HG03066 (cell line): ENCODE results near the gene DCST1.

Source experiments
- ATAC-seq: cut with Tn5 transposase; IDR thresholded peaks from one replicate; pipeline ENCODE4 v1.9.1; 2021; ENCODE audit warnings: low read depth; ENCODE audit not compliant: unreplicated experiment

The DCST1 gene

DNA sequence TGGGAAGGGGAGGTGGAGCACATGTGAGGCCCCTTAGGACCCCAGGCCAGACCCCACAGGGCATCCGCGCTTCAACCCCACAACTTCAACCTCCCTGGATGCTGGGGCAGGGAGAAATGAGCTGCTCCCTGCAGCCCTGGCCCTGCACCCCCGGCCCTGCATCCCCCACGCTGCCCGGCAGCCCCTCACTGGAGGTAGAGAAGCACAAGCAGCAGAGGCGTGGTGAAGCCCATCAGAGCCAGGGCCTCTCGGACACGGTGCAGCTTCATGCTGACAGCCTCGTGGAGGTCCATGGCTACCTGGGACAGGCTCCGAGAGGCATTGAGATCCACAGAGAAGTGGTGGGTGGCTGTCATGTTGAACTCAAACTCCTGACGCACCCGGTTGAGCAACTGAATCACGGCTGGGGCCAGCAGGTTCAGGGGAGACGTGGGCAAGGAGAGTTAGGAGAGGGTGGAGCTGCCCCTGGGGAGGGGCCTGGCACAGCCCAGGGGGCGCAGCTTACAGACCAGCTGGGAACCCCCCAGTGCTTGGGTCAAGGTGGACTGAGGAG lies 3.3 kb upstream of the DCST1 start:
- no peak for ATAC-seq

DNA sequence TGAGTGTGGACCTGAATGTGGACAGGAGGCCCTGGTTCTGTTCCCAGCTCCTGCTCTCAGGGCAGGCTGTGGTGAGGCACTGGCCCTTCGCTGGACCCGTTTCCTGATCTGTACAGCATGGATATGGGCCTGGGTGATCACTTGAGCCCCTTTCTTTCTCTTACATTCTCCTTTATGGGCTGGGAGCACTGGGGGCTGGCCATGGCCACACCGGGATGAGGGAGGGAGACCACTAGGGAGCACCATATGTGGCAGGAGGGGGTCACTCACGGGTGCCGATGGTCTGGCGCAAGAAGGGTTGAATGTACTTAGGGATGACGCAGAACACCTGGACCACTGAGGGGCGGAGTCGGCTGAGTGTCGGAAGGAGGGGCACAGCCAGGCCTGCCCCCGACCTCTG lies 2.7 kb upstream of the DCST1 start:
- ATAC-seq, result no peak

GRCh38 chr1:155032886-155033285 lies 738 bp upstream of the DCST1 start:
- no peak for ATAC-seq

DNA sequence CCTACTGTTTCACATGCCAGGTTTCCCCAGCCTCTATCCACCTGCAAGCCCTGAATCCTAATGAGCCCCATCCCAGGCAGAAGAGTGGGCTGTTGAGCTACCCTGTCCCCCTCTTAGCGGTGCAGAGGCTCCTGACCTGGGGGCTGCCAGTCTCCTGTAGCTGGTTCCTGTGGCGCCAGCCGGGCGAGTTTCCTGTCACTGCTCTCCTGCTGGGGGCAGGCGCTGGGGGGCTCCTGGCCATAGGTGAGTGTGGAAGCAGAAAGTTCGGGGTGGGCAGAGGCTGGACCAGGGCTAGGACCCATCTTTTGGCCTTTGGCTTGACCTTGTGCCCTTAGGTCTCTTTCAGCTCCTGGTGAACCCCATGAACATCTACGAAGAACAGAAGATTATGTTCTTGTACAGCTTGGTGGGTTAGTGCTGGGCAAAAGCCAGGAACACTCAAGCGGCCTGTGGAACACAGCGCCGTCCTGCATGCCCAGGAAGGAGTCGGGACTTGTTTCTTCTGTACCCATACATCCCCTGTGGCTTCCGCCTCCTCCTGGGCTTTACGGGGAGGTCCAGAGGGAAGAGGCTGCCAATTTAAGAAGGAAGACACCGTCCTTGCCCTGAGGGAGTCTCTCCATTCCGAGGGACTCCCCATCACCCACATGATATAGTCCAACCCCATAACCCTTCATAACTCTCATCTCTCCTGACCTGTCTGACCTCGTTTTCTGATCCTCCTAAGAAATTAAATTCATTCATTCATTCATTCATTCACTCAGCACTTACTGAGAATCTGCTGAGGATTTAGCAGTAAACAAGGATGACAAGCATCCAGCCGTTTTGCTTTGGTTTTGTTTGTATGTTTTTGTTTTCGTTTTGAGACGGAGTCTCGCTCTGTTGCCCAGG lies 939 bp downstream of the DCST1 start:
- no peak for ATAC-seq

GRCh38 chr1:155035936-155036335 lies 2.3 kb downstream of the DCST1 start:
- ATAC-seq, result no peak

GRCh38 chr1:155037043-155037442 lies 3.4 kb downstream of the DCST1 start:
- ATAC-seq, result no peak

GRCh38 chr1:155037851-155038441 lies 4.3 kb downstream of the DCST1 start:
- no peak for ATAC-seq

- no peak for ATAC-seq
Measured at GRCh38 chr1:155038602-155039307, 5.1 kb downstream of the DCST1 start.

DNA sequence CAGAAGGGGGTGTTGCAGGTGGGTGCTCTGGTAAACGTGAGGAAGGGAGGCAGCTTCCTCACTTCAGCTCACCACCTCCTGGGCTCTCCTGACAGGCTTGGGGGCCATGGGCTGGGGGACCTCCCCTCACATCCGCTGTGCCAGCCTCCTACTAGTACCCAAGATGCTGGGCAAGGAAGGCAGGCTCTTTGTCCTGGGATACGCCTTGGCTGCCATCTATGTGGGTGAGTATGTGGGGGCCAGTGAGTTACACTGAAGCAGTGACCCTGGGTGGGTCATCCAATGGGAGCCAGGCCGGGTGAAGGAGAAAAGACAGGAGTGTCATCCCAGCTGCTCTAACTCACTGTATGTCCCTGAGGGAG lies 5.7 kb downstream of the DCST1 start:
- ATAC-seq, result no peak

DNA sequence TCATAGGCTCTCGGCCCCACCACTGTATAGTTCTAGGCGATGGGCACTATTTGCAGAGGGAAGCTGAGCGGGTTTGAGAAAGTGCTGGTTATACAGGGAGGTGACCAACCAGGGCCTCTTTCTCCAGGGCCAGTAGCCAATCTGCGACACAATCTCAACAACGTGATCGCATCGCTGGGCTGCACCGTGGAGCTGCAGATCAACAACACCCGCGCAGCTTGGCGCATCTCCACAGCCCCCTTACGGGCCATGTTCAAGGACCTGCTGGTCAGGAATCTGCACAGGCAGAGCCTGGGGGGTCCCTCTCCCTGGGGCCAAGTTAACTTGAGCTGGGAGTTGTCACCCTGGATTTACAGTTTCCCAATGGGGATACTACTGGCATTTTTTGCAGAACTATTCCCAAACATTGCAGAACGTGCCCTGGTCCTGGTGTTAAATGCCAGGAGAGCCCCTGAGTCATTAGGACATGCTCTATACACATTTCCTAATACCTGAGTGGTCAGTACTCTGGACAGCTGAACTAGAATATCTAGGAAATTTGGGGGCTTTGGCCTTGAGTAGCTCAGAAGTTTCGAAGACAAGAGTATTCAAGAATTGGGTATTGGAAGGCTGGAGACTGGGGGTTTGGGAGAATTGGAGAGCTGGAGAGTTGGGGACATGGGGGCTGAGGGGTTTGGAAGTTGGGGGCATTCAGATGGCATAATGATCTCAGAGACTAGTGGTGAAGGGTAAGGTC lies 6.9 kb downstream of the DCST1 start:
- ATAC-seq, result no peak

GRCh38 chr1:155042789-155043188 lies 9.2 kb downstream of the DCST1 start:
- ATAC-seq, result no peak

GRCh38 chr1:155043301-155043702 lies 9.7 kb downstream of the DCST1 start:
- no peak for ATAC-seq

DNA sequence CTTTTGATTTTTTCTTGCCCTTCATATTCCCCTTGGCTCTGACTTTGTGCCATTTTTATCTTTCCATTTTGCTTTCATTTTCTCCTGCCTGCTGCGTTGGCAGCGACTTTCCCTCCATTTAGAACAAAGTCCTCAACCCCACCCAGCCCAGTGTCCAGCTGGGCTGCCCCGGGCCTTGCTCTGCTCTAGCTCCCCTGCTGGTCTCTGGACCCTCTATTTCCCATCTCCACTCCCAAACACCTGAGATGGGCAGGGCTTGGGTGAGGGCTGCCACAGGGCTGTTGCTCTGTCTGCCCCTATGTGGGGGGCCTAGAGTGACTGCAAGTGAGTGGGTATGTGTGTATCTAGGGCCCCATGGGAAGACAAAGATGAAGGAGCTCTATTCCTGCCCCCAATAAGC lies 10.2 kb downstream of the DCST1 start:
- no peak for ATAC-seq

GRCh38 chr1:155044365-155044764 lies 10.7 kb downstream of the DCST1 start:
- ATAC-seq, result no peak

GRCh38 chr1:155044812-155045657 lies 11.4 kb downstream of the DCST1 start:
- no peak for ATAC-seq

DNA sequence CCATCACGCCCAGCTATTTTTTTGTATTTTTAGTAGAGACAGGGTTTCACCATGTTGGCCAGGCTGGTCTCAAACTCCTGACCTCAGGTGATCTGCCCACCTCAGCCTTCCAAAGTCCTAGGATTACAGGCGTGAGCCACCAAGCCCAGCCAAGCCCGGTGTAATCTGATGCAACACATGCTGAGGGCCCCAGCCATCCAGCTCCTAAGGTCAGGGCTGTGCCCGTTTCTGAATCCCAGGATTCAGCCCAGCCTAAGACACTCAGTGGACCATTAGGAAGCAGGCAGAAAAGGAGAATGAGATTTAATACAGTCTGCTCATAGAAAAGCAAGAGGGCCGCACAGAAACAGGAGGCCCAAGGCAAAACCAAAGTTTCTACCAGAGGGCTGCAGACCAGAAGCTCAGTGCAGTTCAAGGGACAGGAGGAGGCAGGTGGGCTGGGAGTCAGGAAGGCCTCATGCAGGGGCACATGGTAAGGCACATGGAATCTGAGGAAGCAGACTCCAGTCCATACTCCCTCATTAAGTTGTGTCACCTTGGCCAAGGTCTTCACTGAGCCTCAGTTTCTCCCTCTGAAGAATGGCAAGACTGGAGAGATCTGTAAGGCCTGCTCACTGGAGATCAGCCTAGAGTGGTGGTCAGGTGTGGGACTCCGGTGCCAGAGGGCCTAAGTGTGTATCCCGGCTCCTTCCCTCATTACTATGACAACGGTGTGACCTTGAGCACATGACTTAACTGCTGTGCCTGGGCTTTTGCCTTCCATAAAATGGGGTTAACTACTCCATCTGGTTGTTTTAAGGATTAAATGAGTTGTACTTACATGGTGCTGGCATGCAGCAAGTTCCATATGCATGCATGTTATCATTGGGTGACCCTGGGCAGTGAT lies 15.1 kb downstream of the DCST1 start:
- ATAC-seq, result no peak

GRCh38 chr1:155049651-155050559 lies 16.3 kb downstream of the DCST1 start:
- no peak for ATAC-seq
